ENCODE results near the gene ABCC3.

DNA sequence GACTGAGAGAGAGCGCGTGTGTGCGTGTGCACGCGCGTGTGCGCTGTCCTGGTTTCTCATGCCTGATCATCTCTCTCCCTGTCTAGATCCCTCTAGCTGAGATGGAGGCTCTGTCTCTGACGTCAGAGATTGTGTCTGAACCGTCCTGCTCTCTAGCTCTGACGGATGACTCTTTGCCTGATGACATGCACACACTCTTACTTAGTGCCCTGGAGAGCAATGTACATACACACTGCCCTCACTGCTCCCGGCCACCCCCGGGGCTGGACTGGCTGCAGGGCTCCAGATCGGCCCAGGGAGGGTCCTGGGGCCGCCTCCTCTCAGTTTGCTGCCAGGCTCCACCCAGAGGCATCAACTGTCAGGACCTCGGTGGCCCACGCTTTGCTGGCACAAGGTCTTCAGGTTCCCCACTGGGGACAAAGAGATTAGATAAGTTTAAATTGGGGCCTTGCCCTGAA is 13.1 kb upstream of the ABCC3 start:
- TF ChIP-seq, protein P1, sequence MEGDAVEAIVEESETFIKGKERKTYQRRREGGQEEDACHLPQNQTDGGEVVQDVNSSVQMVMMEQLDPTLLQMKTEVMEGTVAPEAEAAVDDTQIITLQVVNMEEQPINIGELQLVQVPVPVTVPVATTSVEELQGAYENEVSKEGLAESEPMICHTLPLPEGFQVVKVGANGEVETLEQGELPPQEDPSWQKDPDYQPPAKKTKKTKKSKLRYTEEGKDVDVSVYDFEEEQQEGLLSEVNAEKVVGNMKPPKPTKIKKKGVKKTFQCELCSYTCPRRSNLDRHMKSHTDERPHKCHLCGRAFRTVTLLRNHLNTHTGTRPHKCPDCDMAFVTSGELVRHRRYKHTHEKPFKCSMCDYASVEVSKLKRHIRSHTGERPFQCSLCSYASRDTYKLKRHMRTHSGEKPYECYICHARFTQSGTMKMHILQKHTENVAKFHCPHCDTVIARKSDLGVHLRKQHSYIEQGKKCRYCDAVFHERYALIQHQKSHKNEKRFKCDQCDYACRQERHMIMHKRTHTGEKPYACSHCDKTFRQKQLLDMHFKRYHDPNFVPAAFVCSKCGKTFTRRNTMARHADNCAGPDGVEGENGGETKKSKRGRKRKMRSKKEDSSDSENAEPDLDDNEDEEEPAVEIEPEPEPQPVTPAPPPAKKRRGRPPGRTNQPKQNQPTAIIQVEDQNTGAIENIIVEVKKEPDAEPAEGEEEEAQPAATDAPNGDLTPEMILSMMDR (IDR thresholded peaks at IDR 0.05 in 2 of 3, conservative IDR thresholded peaks at IDR 0.05 in 1 of 3; ENCODE audit: borderline replicate concordance in 1 of 3, insufficient read depth in 1 of 3, low read depth in 2 of 3, low read length in 2 of 3), result no peak
- no peak for TF ChIP-seq POLR2AphosphoS5 (IDR thresholded peaks at IDR 0.05; ENCODE audit: low read depth, low read length)
- TF ChIP-seq POLR2A (IDR thresholded peaks at IDR 0.05; ENCODE audit: borderline replicate concordance, extremely low read depth, insufficient read depth, insufficient read length), result no peak
- TF ChIP-seq, protein P2, sequence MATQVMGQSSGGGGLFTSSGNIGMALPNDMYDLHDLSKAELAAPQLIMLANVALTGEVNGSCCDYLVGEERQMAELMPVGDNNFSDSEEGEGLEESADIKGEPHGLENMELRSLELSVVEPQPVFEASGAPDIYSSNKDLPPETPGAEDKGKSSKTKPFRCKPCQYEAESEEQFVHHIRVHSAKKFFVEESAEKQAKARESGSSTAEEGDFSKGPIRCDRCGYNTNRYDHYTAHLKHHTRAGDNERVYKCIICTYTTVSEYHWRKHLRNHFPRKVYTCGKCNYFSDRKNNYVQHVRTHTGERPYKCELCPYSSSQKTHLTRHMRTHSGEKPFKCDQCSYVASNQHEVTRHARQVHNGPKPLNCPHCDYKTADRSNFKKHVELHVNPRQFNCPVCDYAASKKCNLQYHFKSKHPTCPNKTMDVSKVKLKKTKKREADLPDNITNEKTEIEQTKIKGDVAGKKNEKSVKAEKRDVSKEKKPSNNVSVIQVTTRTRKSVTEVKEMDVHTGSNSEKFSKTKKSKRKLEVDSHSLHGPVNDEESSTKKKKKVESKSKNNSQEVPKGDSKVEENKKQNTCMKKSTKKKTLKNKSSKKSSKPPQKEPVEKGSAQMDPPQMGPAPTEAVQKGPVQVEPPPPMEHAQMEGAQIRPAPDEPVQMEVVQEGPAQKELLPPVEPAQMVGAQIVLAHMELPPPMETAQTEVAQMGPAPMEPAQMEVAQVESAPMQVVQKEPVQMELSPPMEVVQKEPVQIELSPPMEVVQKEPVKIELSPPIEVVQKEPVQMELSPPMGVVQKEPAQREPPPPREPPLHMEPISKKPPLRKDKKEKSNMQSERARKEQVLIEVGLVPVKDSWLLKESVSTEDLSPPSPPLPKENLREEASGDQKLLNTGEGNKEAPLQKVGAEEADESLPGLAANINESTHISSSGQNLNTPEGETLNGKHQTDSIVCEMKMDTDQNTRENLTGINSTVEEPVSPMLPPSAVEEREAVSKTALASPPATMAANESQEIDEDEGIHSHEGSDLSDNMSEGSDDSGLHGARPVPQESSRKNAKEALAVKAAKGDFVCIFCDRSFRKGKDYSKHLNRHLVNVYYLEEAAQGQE (IDR thresholded peaks at IDR 0.05; ENCODE audit: low read depth), result no peak
- no peak for TF ChIP-seq EZH2phosphoT487 (IDR thresholded peaks at IDR 0.05; ENCODE audit: borderline replicate concordance)
- TF ChIP-seq JUND (IDR thresholded peaks at IDR 0.05), result no peak
- no peak for TF ChIP-seq CBX3 (IDR thresholded peaks at IDR 0.05; ENCODE audit: low read depth)
- TF ChIP-seq EZH2 (IDR thresholded peaks at IDR 0.05), result no peak
- TF ChIP-seq EGR1 (IDR thresholded peaks at IDR 0.05; ENCODE audit: low read depth), result no peak
